ENCODE data around the gene COL5A1.

DNA sequence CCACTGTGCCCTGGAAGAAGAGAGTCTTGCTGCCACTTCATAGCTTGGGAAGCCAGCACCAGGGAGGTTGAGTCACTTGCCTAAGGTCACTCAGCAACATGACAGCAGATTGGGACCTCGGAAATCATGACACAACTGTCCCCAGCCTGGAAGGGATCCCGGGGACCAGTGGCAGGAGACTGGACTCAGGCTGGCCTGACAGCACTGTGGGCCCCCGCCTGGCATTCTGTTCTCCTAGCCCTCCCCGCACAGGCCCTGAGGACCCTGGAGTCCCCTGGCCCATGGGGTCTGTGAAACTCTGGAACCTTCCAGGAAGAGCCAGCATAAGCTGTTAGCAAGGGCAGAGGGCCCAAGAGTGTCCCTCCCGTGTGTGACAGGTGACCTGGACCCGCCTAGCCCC lies 64.9 kb downstream of the COL5A1 start:
- no peak for TF ChIP-seq CTCF (IDR thresholded peaks at IDR 0.05; ENCODE audit: low read depth, low read length)
- no peak for TF ChIP-seq EZH2phosphoT487 (IDR thresholded peaks at IDR 0.05; ENCODE audit: low read depth)
